Astrocyte (in vitro differentiated cells and primary cell): ENCODE measurements around the gene DUOX2. TPM values are rescaled to one million over a fixed set of nuclear protein-coding genes. Genes with fewer than 3 reads are reported as not detected.

Experiments
- DNase-seq: peaks from one replicate; pipeline ENCODE4 v3.0.0-alpha.2; 2010; ENCODE audit warnings: low read depth
- FAIRE-seq: peaks from 2 replicates; lab custom pipeline; 2011; peaks lifted over from hg19 to GRCh38; lab: Jason Lieb, UNC
- H2AFZ ChIP-seq: 2 replicates; pipeline ENCODE4 v1.6.0; 2012; ENCODE audit warnings: low read depth, low read length, inconsistent platforms
- H3K27ac ChIP-seq: 2 replicates; pipeline ENCODE4 v1.5.1; 2011; ENCODE audit warnings: low read depth, low read length, inconsistent platforms
- H3K27me3 ChIP-seq: 2 replicates; pipeline ENCODE4 v1.6.0; 2011; ENCODE audit warnings: low read length, inconsistent platforms; ENCODE audit not compliant: insufficient read depth
- H3K36me3 ChIP-seq: 2 replicates; pipeline ENCODE4 v1.5.1; 2011; ENCODE audit warnings: low read length, inconsistent platforms; ENCODE audit not compliant: insufficient read depth
- H3K4me1 ChIP-seq: 2 replicates; pipeline ENCODE4 v1.5.1; 2011; ENCODE audit warnings: low read length, inconsistent platforms; ENCODE audit not compliant: insufficient read depth
- H3K4me2 ChIP-seq: 2 replicates; pipeline ENCODE4 v1.6.0; 2012; ENCODE audit warnings: low read length, inconsistent platforms
- H3K4me3 ChIP-seq: 2 replicates; pipeline ENCODE4 v1.5.1; 2011; ENCODE audit warnings: low read depth, mild to moderate bottlenecking, low read length, inconsistent platforms; ENCODE audit not compliant: insufficient read depth
- H3K79me2 ChIP-seq: 2 replicates; pipeline ENCODE4 v1.6.0; 2012; ENCODE audit warnings: mild to moderate bottlenecking, low read length, inconsistent platforms; ENCODE audit not compliant: insufficient read depth
- H3K9ac ChIP-seq: 2 replicates; pipeline ENCODE4 v1.6.0; 2012; ENCODE audit warnings: mild to moderate bottlenecking, low read length, inconsistent platforms
- H3K9me3 ChIP-seq: 2 replicates; pipeline ENCODE4 v1.5.1; 2012; ENCODE audit warnings: low read depth, mild to moderate bottlenecking, low read length, inconsistent platforms; ENCODE audit not compliant: insufficient read depth
- H4K20me1 ChIP-seq: 2 replicates; pipeline ENCODE4 v1.6.0; 2012; ENCODE audit warnings: low read length, inconsistent platforms; ENCODE audit not compliant: insufficient read depth
- H3K27ac Mint-ChIP-seq: one replicate; pipeline ENCODE4 v1.8.0; 2021; ENCODE audit warnings: mild to moderate bottlenecking, mixed read lengths; ENCODE audit not compliant: unreplicated experiment
- H3K27me3 Mint-ChIP-seq: one replicate; pipeline ENCODE4 v1.8.0; 2021; ENCODE audit warnings: low read depth, mixed read lengths; ENCODE audit not compliant: unreplicated experiment
- H3K36me3 Mint-ChIP-seq: one replicate; pipeline ENCODE4 v1.8.0; 2021; ENCODE audit warnings: low read depth, mixed read lengths; ENCODE audit not compliant: unreplicated experiment
- H3K4me1 Mint-ChIP-seq: one replicate; pipeline ENCODE4 v1.8.0; 2021; ENCODE audit warnings: low read depth, mixed read lengths; ENCODE audit not compliant: unreplicated experiment
- H3K4me3 Mint-ChIP-seq: one replicate; pipeline ENCODE4 v1.8.0; 2021; ENCODE audit warnings: mild to moderate bottlenecking, moderate library complexity, mixed read lengths; ENCODE audit not compliant: unreplicated experiment
- H3K9me3 Mint-ChIP-seq: one replicate; pipeline ENCODE4 v1.8.0; 2021; ENCODE audit warnings: mild to moderate bottlenecking, mixed read lengths; ENCODE audit not compliant: unreplicated experiment
- EZH2 ChIP-seq: IDR thresholded peaks from 2 replicates; pipeline ENCODE4 v1.6.1; 2012; ENCODE audit warnings: mild to moderate bottlenecking, low read length, inconsistent platforms; ENCODE audit not compliant: insufficient read depth
- total RNA-seq: library from RNA; stranded (reverse); gene quantifications from 2 replicates; pipeline ENCODE4 v1.2.1, GENCODE V29; 2021
- TF ChIP-seq, protein P1 (sequence below): IDR thresholded peaks from 2 replicates; pipeline ENCODE4 v1.5.1; 2011; ENCODE audit warnings: low read depth, mild to moderate bottlenecking, inconsistent platforms, low read length, moderate library complexity; ENCODE audit not compliant: insufficient read depth

DUOX2 gene
- total RNA-seq, 1 donor from 2014 or later, result 0.14 TPM

DNA sequence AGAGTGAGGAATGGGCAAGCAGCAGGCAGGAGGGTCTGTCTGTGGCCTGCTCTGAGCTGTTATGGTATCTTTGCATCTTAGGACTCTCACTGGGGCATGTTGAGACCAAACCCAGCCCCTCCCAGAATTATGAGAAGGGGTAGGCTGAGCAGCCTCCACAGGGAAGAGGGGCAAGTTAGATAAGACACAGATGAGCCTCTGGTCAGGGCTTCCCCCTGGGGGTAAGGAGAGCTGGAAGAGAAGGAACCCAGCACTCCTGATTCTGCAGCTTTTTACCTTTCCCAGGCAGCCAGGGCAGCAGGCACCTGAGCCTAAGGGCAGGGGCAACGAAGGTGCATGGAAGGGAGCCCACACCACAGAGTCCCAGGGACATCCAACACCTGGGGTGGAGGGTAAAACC, 35.1 kb upstream of the DUOX2 start:
- peaks cover 7% of the 10 kb centered on the region for H3K27me3 ChIP-seq
- no peaks in the 10 kb centered on the region for H4K20me1 ChIP-seq
- H3K4me2 ChIP-seq, result no peak overlapping the region
- DNase-seq, result no peak
- Mint-ChIP-seq H3K4me3 (no peak overlapping the region), H3K9me3 (peaks cover 1% of the 10 kb centered on the region), H3K27me3 (peaks cover 24% of the 10 kb centered on the region), H3K36me3 (peaks cover 9% of the 10 kb centered on the region), H3K4me1 (no peaks in the 10 kb centered on the region), H3K27ac (no peak overlapping the region)
- no peaks in the 10 kb centered on the region for H3K36me3 ChIP-seq
- H3K4me3 ChIP-seq, result no peak overlapping the region
- H3K9ac ChIP-seq, result no peak overlapping the region
- H3K27ac ChIP-seq, result no peak overlapping the region
- TF ChIP-seq EZH2, result no peak
- TF ChIP-seq, protein P1, sequence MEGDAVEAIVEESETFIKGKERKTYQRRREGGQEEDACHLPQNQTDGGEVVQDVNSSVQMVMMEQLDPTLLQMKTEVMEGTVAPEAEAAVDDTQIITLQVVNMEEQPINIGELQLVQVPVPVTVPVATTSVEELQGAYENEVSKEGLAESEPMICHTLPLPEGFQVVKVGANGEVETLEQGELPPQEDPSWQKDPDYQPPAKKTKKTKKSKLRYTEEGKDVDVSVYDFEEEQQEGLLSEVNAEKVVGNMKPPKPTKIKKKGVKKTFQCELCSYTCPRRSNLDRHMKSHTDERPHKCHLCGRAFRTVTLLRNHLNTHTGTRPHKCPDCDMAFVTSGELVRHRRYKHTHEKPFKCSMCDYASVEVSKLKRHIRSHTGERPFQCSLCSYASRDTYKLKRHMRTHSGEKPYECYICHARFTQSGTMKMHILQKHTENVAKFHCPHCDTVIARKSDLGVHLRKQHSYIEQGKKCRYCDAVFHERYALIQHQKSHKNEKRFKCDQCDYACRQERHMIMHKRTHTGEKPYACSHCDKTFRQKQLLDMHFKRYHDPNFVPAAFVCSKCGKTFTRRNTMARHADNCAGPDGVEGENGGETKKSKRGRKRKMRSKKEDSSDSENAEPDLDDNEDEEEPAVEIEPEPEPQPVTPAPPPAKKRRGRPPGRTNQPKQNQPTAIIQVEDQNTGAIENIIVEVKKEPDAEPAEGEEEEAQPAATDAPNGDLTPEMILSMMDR, result no peak
- no peak for FAIRE-seq
- H3K4me1 ChIP-seq, result no peaks in the 10 kb centered on the region
- no peaks in the 10 kb centered on the region for H3K79me2 ChIP-seq
- H2AFZ ChIP-seq, result no peak overlapping the region
- H3K9me3 ChIP-seq, result no peaks in the 10 kb centered on the region

- DNase-seq (no peak), FAIRE-seq (no peak)
- peaks cover 21% of the 10 kb centered on the region for H3K27me3 Mint-ChIP-seq
- H3K4me1 Mint-ChIP-seq, result no peaks in the 10 kb centered on the region
- H3K4me3 Mint-ChIP-seq, result no peak overlapping the region
- peaks cover 9% of the 10 kb centered on the region for H3K36me3 Mint-ChIP-seq
- H3K9me3 ChIP-seq, result no peaks in the 10 kb centered on the region
- no peaks in the 10 kb centered on the region for H3K4me1 ChIP-seq
- no peak overlapping the region for H3K9ac ChIP-seq
- H3K27me3 ChIP-seq, result peaks cover 7% of the 10 kb centered on the region
- no peaks in the 10 kb centered on the region for H4K20me1 ChIP-seq
- no peak overlapping the region for H2AFZ ChIP-seq
- no peaks in the 10 kb centered on the region for H3K36me3 ChIP-seq
- peaks cover 1% of the 10 kb centered on the region for H3K9me3 Mint-ChIP-seq
- H3K27ac ChIP-seq, result no peak overlapping the region
- no peak overlapping the region for H3K27ac Mint-ChIP-seq
- H3K79me2 ChIP-seq, result no peaks in the 10 kb centered on the region
- H3K4me2 ChIP-seq, result no peak overlapping the region
- no peak for TF ChIP-seq EZH2
- TF ChIP-seq, protein P1, result no peak
- H3K4me3 ChIP-seq, result no peak overlapping the region
These were observed 34.4 kb upstream of the DUOX2 start for GRCh38 chr15:45148076-45149059.

DNA sequence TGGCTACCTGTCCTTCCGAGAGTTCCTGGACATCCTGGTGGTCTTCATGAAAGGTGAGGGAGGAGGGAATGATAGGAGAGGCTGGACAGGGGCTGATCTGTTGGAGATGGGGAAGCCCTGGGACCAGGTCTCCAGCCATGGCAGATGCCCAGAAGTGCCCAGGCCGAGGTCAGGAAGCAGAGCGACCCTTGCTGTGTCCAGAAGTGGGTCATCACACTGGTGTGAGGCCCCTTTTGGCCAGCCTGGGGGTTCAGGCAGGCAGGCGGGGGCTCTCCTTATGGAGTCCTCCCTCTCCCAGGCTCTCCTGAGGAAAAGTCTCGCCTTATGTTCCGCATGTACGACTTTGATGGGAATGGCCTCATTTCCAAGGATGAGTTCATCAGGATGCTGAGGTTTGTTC, 33.6 kb upstream of the DUOX2 start:
- DNase-seq, result no peak
- Histone ChIP-seq H3K79me2 (no peaks in the 10 kb centered on the region), H3K4me2 (no peak overlapping the region), H3K36me3 (no peaks in the 10 kb centered on the region), H3K4me1 (no peaks in the 10 kb centered on the region), H4K20me1 (no peaks in the 10 kb centered on the region), H3K4me3 (no peak overlapping the region), H3K27ac (no peak overlapping the region), H3K9me3 (no peaks in the 10 kb centered on the region), H2AFZ (no peak overlapping the region), H3K27me3 (peaks cover 7% of the 10 kb centered on the region), H3K9ac (no peak overlapping the region)
- H3K4me3 Mint-ChIP-seq, result no peak overlapping the region
- H3K27ac Mint-ChIP-seq, result no peak overlapping the region
- H3K36me3 Mint-ChIP-seq, result peaks cover 9% of the 10 kb centered on the region
- TF ChIP-seq, protein P1, result no peak
- no peak for TF ChIP-seq EZH2
- H3K27me3 Mint-ChIP-seq, result peaks cover 21% of the 10 kb centered on the region
- peaks cover 1% of the 10 kb centered on the region for H3K9me3 Mint-ChIP-seq
- no peaks in the 10 kb centered on the region for H3K4me1 Mint-ChIP-seq
- FAIRE-seq, result no peak
